GM21526 (cell line): Measurements from ENCODE around the gene ZNF791.
"Not testable (repeated sequence)": the region's sequence is repeated elsewhere in the genome, so short reads cannot be mapped to it uniquely, and the experiment has no call there.

Source experiments
- ATAC-seq: cut with Tn5 transposase; IDR thresholded peaks from one replicate; pipeline ENCODE4 v1.9.1; 2021; ENCODE audit warnings: moderate library complexity; ENCODE audit not compliant: unreplicated experiment, low FRiP score

ZNF791 gene

GRCh38 chr19:12665671-12666264 is 55.0 kb downstream of the ZNF791 start:
- no peak for ATAC-seq

DNA sequence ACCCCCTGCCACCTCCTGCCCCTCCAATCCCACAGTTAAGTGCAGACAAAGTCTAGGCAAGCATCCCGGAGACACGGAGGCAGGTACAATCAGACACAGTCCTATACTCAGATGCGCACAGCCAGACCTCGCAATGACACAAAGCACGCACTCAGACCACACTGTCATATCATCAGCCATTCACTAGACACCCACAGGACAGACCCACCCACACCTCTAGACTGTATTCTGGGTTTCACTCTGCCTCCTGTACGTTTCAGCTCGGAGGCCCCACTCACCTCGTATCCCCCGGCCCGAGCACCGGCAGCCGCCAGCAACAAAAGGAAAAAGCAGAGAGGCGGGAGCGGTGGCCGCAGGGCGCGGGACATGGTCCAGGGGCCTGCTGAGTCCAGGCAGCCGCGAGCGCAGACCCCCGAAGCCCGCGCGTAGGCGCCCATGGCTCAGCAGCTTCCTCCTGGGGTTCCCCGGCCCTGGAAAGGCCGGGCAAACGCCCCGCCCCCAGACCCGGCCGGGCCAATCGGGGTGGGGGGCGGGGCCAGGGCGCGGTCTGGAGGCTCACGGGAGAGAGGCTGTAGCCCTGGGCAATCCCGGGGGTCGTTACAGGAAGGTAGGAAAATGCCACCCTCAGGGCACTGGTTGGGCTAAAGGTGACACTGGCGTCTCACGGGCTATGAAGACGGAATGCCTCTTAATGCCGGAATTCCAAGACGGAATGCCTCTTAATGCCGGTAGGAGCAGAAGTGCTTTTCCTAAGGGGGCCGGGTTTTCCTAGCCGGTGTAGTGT is 55.7 kb downstream of the ZNF791 start, which contains the start of the genes MAN2B1 and WDR83:
MAN2B1 (minus strand) TSS at position 478 of the 784 bp plus-strand sequence; CDS start at position 437, 41 bp downstream.
WDR83 (plus strand) TSS at position 543 of the 784 bp plus-strand sequence. CDS start 2,984 bp downstream, outside the sequence.
- peak; percentile 32 for ATAC-seq

DNA sequence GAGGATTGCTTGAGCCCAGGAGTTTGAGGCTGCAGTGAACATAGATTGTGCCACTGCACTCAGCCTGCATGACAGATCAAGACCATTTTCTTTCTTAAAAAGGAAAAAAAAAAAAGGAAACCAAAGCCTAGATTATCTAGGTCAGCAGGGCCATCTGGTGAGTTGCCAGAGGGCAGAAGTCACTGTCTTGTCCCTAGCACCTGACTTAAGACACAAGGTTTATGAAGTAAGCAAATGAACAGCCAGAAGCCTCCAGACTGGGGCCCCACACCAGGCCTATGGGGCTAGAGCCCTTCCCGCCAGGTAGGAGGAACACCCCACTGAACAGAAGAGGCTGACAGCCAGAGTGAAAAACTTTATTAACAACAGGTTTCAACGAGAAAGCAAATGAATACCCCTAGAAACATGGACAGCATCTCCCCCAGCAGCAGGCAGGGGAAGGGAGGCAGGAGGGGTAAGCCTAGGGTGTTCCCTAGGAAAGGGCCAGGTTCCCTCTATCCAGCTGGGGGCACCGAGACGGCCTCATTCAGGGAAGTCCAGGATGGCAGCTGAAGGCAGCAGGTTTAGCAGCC is 57.1 kb downstream of the ZNF791 start:
- ATAC-seq, result no peak

- no peak for ATAC-seq
Observed at GRCh38 chr19:12668346-12668745, 57.6 kb downstream of the ZNF791 start.

DNA sequence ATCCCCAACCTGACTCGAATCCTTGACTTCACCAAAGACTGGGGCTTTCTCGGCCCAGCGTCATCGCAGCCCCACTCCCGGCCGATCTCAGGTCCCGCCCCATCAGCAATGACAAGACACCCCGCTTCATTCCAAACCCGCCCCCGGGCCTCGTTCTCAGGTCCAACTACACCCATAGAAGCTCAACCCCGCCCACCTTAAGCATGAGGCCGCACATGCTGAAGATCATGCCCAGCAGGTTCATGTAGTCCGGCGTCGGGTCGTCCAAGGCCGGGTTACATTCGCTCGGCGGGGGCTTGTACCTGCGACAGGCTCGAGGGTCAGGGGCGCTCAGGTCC is 58.2 kb downstream of the ZNF791 start:
- ATAC-seq, result no peak

DNA sequence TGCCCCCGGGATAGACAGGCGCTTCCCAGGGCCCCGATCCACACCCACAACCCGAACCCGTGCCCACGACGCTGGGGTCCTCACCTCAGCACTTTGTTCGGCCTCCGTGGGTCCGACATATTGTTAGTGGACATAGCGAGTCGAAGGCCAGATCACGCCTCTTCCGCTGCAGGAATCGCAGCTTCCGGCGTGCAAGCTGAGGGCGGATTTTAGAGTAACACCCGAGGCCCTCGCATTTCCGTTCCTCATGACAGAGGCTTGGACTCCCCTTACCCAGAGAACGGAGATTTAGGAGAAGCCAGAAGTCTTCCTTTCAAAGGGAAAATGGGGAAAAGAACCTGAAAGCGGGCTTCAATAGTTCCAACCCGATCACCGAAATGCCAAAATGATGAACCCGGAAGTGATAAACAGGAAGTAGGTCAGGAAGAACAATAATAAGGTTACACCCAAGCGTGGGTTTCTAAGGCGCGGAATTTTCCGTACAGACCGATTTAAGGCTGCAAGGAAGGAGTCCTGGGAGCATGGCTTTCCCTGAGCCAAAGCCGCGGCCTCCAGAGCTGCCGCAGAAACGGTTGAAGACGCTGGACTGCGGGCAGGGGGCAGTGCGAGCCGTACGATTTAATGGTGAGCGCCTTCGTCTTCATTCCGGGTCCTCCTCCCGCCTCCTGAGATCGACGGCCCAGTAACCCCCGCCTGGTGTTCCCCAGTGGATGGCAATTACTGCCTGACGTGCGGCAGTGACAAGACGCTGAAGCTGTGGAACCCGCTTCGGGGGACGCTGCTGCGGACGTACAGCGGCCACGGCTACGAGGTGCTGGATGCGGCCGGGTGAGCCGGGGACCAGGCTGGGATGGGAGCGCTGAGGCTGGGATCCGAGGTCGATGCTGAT is 58.8 kb downstream of the ZNF791 start:
- ATAC-seq, result no peak

- no peak for ATAC-seq
Observed at GRCh38 chr19:12670159-12670928, 59.6 kb downstream of the ZNF791 start.

GRCh38 chr19:12672744-12673143 is 62.0 kb downstream of the ZNF791 start:
- no peak for ATAC-seq

DNA sequence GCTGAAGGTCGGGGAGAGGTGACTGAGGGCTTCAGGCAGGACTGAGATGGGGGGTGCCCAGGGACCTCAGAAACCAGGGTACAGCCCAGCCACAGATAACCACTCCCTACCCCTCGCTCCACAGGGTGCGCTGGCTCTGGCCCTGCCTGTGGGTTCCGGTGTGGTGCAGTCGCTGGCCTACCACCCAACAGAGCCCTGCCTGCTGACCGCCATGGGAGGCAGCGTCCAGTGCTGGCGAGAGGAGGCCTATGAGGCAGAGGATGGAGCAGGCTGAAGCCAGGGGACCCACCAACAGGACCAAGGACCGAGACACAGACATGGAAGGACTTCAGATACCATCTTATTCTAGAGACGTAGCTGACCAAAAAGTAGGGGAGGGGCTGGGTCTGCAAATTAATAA is 64.7 kb downstream of the ZNF791 start:
- ATAC-seq, result no peak

- no peak for ATAC-seq
Observed at GRCh38 chr19:12675940-12676339, 65.2 kb downstream of the ZNF791 start.

DNA sequence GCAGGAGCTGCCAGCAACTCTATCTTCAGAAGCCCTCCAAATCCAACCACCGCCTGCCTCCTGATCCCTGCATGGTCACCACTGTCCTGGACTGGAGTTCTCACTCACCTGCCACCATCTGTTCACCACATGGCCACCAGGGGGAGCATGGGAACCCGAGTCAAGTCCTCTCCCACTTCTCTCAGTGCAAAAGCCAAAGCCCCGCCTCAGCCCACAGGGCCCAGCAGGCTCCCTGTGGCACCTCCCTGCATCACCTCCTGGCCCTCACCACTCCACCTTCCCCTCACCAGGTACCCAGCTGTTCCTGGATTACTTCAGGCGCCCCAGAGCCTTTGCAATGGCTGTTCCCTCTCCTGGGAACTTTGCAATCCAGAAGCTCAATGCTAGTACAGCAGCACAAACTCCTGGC is 65.7 kb downstream of the ZNF791 start:
- no peak for ATAC-seq

GRCh38 chr19:12676928-12677327 is 66.2 kb downstream of the ZNF791 start:
- no peak for ATAC-seq

DNA sequence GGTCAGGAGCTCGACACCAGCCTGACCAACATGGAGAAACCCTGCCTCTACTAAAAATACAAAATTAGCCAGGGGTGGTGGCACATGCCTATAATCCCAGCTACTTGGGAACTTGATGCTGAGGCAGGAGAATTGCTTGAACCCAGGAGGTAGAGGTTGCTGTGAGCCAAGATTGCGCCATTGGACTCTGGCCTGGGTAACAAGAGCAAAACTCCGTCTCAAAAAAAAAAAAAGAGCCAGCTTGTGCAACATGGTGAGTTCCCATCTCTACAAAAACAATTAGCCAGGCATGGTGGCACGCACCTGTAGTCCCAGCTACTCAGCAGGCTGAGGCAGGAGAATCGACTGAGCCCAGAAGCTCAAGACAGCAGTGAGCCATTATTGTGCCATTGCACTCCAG is 67.3 kb downstream of the ZNF791 start:
- ATAC-seq, result not testable (repeated sequence)

DNA sequence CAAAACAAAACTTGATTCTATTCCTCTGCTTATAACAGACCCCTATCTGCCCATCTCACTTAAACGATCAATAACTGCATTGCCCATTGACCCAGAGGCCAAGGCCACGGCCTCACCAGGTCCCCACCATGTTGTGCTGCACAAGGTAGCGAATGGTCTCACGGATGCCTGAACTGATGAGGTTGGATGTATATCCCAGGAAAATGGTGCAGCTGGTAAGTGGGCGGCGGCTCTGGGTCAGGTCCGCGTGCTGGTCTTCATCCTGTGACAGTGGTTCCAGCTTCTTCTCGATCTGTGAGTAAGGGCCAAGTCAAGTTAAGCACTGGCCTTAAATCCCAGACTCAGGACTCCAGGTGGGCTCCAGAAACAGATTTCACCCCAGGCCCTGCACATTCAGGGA is 69.3 kb downstream of the ZNF791 start:
- ATAC-seq, result no peak

GRCh38 chr19:12681074-12681987 is 70.6 kb downstream of the ZNF791 start, which contains the start of gene DHPS:
DHPS (minus strand) TSS chr19:12681880; CDS start chr19:12681766, 114 bp downstream.
- ATAC-seq, result peak; percentile 54
